D721Med (cell line): Measurements from ENCODE around the gene SEC14L1.
"Not testable (repeated sequence)": the region's sequence is repeated elsewhere in the genome, so short reads cannot be mapped to it uniquely, and the experiment has no call there.

ENCODE experiments used
- DNase-seq: peaks from one replicate; pipeline ENCODE4 v3.0.0; 2011; ENCODE audit warnings: low spot score; ENCODE audit not compliant: insufficient read length
- FAIRE-seq: peaks from 2 replicates; lab custom pipeline; 2011; peaks lifted over from hg19 to GRCh38; lab: Jason Lieb, UNC
- CTCF ChIP-seq: IDR thresholded peaks from 2 replicates; pipeline ENCODE4 v1.5.1; 2012; ENCODE audit warnings: mild to moderate bottlenecking, control low read depth; ENCODE audit not compliant: insufficient read depth; ENCODE audit errors: missing control alignments

SEC14L1 gene

DNA sequence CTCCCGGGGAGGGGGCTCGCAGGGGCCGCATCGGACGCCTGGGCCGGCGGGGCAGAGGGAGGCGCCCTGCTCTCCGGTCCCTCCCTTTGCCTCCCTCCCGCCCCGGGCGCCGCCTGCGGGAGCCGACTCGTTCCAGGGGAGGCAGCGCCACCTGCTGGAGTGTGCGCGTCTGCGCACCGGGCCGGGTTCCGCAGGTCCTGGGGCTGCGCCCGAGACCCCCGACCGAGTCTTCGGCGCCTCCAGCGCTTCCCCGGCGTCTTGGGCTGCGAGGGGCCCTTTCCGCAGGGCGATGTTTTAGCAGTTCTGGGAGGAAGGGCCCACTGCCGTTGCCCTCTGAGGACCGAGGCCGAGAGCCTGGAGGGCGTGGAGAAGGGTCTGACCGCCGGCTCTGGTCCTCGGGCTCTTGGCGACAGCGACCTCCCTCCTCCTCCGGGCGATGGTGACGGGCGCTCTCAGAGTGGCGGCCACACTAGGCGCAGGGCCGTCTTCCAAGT, 106.3 kb downstream of the SEC14L1 start:
- peak; percentile 83 for TF ChIP-seq CTCF
- DNase-seq: peak; percentile 79
- FAIRE-seq: no peak

DNA sequence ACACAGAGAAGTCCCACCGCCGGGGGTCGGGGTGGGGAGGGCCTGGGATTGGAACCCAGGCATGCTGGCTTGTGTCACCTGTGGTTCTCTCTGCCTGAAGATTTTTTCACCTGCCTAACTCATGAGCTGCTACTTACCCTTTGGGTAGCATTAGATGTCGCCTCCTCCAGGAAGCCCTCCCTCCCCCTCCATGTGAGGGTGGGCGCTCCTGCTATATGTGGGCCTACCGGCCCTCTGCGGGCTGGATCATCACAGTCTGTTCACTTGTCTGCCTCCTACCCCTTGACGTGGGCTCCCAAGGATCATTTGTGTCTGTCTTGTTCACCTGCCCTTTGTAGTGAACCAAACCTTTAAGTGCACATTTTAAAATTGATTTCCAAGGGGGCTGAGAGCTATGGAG, 106.8 kb downstream of the SEC14L1 start:
- FAIRE-seq (no peak), DNase-seq (no peak)
- no peak for TF ChIP-seq CTCF

DNA sequence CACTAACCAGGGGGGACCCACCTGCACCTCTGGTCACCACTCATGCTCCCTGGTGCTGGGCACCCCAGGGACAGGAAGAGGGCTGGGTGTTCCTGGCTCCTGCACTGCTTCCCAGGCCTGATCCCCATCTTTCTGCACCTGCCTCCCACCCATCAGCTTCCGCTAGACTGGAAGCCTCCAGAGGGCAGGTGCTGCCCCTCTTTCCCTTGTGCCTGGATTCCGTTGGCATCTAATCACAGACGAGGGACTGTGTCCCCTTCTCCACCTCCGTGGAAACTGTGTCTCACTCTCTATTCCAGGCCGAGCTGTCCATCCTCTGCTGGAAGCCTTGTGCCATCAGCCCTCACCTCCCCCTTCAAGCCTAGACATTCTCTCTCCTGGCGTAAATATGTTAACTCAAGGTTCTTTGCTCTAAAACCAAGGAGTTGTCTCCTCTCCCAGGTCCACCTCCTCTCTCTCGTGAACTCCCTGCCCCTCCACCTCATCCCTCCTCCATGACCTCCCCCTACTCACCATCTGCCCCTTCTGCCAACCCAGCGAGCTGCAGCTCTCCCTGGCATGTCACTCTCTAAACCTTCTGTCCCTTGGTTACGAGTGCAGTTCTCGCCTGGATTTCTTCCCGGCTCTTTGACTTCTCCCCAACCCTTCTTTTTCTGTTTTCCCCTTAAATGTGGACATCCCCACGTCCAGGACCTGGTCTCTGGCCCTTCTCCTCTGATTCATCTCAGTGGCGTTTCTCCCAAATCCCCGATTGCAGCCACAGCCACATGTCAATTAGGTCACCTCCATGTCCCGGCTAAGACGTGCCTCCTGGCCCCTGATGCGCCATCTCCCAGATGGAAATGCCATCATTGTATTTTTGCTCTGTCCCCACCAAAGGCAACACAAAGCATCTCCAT, 107.7 kb downstream of the SEC14L1 start:
- FAIRE-seq: no peak

DNA sequence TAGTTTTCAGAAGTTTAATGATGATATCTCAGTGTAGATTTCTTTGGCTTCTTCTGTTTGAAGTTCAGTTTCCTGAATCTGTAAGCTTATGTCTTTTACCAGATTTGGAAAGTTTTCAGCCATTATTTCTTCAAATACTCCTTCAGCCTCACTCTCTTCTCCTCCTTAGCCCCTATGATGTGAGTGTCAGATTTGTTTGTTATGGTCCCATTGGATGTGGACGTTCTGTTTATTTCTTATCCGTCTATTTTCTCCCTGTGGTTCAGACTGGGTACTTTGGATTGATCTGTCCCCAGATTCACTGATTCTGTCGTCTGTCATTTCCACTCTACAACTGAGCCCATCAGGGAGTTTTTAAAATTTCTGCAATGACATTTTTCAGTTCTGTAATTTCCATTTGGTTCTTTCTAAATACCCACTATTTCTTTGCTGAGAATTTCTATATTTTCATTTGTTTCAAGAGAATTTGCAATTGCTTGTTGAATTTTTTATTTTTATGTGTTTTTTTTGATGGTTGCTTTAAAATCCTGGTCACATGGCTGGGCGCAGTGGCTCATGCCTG, 110.9 kb downstream of the SEC14L1 start:
- FAIRE-seq: no peak
- TF ChIP-seq CTCF: no peak
- DNase-seq: no peak

More for the DNA sequence above, 107.7 kb downstream of the SEC14L1 start:
- no peak for TF ChIP-seq CTCF
- DNase-seq: no peak

DNA sequence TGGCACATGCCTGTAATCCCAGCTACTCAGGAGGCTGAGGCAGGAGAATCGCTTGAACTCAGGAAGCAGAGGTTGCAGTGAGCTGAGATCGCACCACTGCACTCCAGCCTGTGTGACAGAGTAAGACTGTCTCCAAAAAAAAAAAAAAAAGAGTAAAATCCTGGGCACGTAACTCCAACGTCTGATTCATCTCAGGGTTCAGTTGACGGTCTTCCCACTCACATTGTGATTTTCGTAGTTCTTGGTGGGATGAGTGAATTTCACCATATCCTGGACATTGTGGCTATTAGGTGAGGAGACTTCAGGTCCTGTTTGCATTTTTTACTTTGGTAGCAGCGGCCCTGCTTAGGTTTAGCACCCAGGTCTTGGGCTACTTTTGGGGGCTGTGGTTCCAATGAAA, 111.5 kb downstream of the SEC14L1 start:
- FAIRE-seq: not testable (repeated sequence)

GRCh38 chr17:77253611-77254051, 112.9 kb downstream of the SEC14L1 start:
- FAIRE-seq (no peak), DNase-seq (no peak)
- TF ChIP-seq CTCF: no peak

More for the DNA sequence above, 111.5 kb downstream of the SEC14L1 start:
- DNase-seq: not testable (repeated sequence)

DNA sequence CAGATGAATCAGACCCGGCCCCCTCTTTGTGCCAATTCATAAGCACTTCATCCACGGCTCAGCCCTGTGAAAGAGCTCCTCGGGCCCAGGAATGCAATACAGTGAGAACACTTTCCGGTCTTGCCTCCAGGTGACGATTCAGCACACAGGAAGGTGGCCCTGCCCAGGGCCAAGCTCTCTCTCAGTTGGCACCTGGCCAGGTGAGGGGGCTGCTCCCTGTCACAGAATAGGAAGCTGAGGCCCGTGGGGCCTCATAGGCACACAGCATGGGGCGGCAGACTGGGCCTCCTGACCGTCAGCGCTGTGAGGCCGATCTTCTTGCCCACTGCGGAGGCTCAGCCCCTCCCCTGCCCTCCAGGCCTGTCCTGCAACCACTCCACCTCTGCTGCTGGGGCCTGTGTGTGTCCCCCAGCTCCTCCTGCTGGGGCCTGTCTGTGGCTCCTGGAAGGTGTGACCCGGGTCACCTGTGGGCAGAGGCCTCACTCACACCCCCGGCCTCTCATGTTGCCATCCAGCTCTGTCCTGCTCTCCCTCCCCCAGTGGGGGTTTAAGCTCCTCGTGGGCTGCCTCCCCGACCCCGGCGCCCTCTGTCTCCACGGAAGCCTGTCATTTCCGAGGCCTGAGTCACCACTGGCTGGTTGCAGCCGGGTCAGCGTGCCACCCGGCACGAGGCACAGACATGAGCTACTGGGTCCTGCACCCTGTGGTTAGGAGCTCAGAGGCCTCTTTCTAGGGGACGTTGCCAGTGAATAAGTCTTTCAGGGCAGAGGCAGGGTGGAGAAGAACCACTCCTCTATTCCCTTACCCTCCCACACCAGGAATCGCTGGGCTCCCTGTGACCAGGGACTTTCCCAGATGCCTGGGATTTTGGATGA, 114.4 kb downstream of the SEC14L1 start:
- FAIRE-seq (no peak), DNase-seq (no peak)
- no peak for TF ChIP-seq CTCF

- not testable (repeated sequence) for FAIRE-seq
Measured at GRCh38 chr17:77255970-77256369, 115.2 kb downstream of the SEC14L1 start.

More at GRCh38 chr17:77255970-77256369, 115.2 kb downstream of the SEC14L1 start:
- not testable (repeated sequence) for DNase-seq
